CD4-positive, CD25-positive, alpha-beta regulatory T cell (primary cell): ENCODE measurements around the gene SLC22A7. TPM values are rescaled to one million over a fixed set of nuclear protein-coding genes. Genes with fewer than 3 reads are reported as not detected.
A peak's percentile ranks its signal among the peaks of the same experiment; 100 is the strongest.

Source experiments
- ATAC-seq, 2 donors: fragments of 150-1000 bp; cut with Tn5 transposase; one replicate each; pipeline ENCODE4 v1.10.0; 2021; ENCODE audit warnings: low read depth in 2 of 2, moderate number of reproducible peaks in 2 of 2, moderate library complexity in 1 of 2
- DNase-seq, 3 donors: peaks; one replicate each; pipeline versions ENCODE4 v3.0.0 to v3.0.0-alpha.2; 2012 to 2022; ENCODE audit warnings: mixed read lengths in 1 of 3
- H3K27ac ChIP-seq: one replicate; pipeline ENCODE4 v1.7.0; 2013; ENCODE audit warnings: mild to moderate bottlenecking, low read length; ENCODE audit not compliant: insufficient read depth, poor library complexity, severe bottlenecking
- H3K27me3 ChIP-seq: one replicate; pipeline ENCODE4 v1.7.0; 2013; ENCODE audit warnings: low read length; ENCODE audit not compliant: control insufficient read depth, insufficient read depth
- H3K36me3 ChIP-seq: one replicate; pipeline ENCODE4 v1.7.0; 2013; ENCODE audit warnings: mild to moderate bottlenecking, low read length, moderate library complexity; ENCODE audit not compliant: control insufficient read depth, insufficient read depth
- H3K4me1 ChIP-seq: 2 replicates; pipeline ENCODE4 v1.7.0; 2013; ENCODE audit warnings: mild to moderate bottlenecking, low read length; ENCODE audit not compliant: insufficient read depth, control insufficient read depth, poor library complexity, severe bottlenecking
- H3K4me3 ChIP-seq: one replicate; pipeline ENCODE4 v1.7.0; 2013; ENCODE audit warnings: low read depth, mild to moderate bottlenecking, low read length, moderate library complexity
- H3K9me3 ChIP-seq, 2 experiments: 1 replicate in 1 of 2; 2 replicates in 1 of 2; pipeline ENCODE4 v1.7.0; 2013; ENCODE audit warnings: low read length in 2 of 2, mild to moderate bottlenecking in 1 of 2, moderate library complexity in 1 of 2; ENCODE audit not compliant: control insufficient read depth in 2 of 2
- H3K27ac Mint-ChIP-seq, 3 donors: one replicate each; pipeline ENCODE4 v1.8.0; 2020 to 2022; ENCODE audit warnings: mild to moderate bottlenecking in 3 of 3, mixed read lengths in 3 of 3, moderate library complexity in 2 of 3
- H3K27me3 Mint-ChIP-seq: one replicate; pipeline ENCODE4 v1.8.0; 2022; ENCODE audit warnings: mild to moderate bottlenecking, mixed read lengths
- H3K36me3 Mint-ChIP-seq: one replicate; pipeline ENCODE4 v1.8.0; 2020; ENCODE audit warnings: mixed read lengths
- H3K4me1 Mint-ChIP-seq, 4 donors: one replicate each; pipeline ENCODE4 v1.8.0; 2020 to 2022; ENCODE audit warnings: mixed read lengths in 4 of 4, mild to moderate bottlenecking in 1 of 4
- H3K4me3 Mint-ChIP-seq, 4 donors: one replicate each; pipeline ENCODE4 v1.8.0; 2020 to 2022; ENCODE audit warnings: mild to moderate bottlenecking in 4 of 4, mixed read lengths in 4 of 4, moderate library complexity in 3 of 4
- H3K9me3 Mint-ChIP-seq, 7 donors: one replicate each; pipeline ENCODE4 v1.8.0; 2020 to 2022; ENCODE audit warnings: mixed read lengths in 7 of 7, mild to moderate bottlenecking in 3 of 7, moderate library complexity in 2 of 7
- polyA plus RNA-seq, 4 donors: library from polyadenylated mRNA; unstranded; fragments of 300-500 nt; fragmentation: Illumina TruSeq; gene quantifications; one replicate each; pipeline ENCODE4 v1.2.3, GENCODE V29; 2021
- total RNA-seq: library from RNA; stranded (reverse); gene quantifications from one replicate; pipeline ENCODE4 v1.2.3, GENCODE V29; 2022

Gene SLC22A7
- total and polyA plus RNA-seq, 5 donors from 2014 or later, result not detected

GRCh38 chr6:43262780-43263313 is 35.2 kb upstream of the SLC22A7 start:
- no peaks in the 10 kb centered on the region for H3K36me3 ChIP-seq
- Mint-ChIP-seq H3K27me3 (peaks cover 3% of the 10 kb centered on the region), H3K36me3 (no peaks in the 10 kb centered on the region), H3K4me1 (peaks cover 0 to 5% (median under 1%) of the 10 kb centered on the region in 4 donors), H3K27ac (no peak overlapping the region), H3K9me3 (no peaks in the 10 kb centered on the region), H3K4me3 (no peak overlapping the region)
- peaks cover 4% of the 10 kb centered on the region for H3K4me1 ChIP-seq
- ATAC-seq, result no peak
- no peaks in the 10 kb centered on the region for H3K9me3 ChIP-seq
- H3K27ac ChIP-seq, result no peak overlapping the region
- H3K27me3 ChIP-seq, result no peaks in the 10 kb centered on the region
- no peak overlapping the region for H3K4me3 ChIP-seq
- DNase-seq, result no peak

- Histone ChIP-seq H3K27ac (no peak overlapping the region), H3K4me3 (no peak overlapping the region), H3K36me3 (no peaks in the 10 kb centered on the region), H3K9me3 (no peaks in the 10 kb centered on the region), H3K27me3 (no peaks in the 10 kb centered on the region), H3K4me1 (peaks cover 4% of the 10 kb centered on the region)
- H3K4me3 Mint-ChIP-seq, result no peak overlapping the region
- peaks cover 0 to 5% (median under 1%) of the 10 kb centered on the region in 4 donors for H3K4me1 Mint-ChIP-seq
- peak overlapping the region in 1 of 3 donors; percentile 16 for H3K27ac Mint-ChIP-seq
- peak; percentile 90 to 91 for ATAC-seq
- H3K36me3 Mint-ChIP-seq, result no peaks in the 10 kb centered on the region
- DNase-seq, result peak; percentile 52 to 78 (median 66)
- H3K9me3 Mint-ChIP-seq, result no peaks in the 10 kb centered on the region
- H3K27me3 Mint-ChIP-seq, result peaks cover 4% of the 10 kb centered on the region
Measured at GRCh38 chr6:43263314-43264178, 34.5 kb upstream of the SLC22A7 start.

- peak overlapping the region in 1 of 4 donors; percentile 35 for H3K4me3 Mint-ChIP-seq
- peaks cover 0 to 11% (median under 1%) of the 10 kb centered on the region in 4 donors for H3K4me1 Mint-ChIP-seq
- no peak overlapping the region for H3K27ac Mint-ChIP-seq
- Histone ChIP-seq H3K27ac (no peak overlapping the region), H3K4me1 (peaks cover 11% of the 10 kb centered on the region), H3K36me3 (no peaks in the 10 kb centered on the region), H3K9me3 (no peaks in the 10 kb centered on the region), H3K27me3 (no peaks in the 10 kb centered on the region), H3K4me3 (no peak overlapping the region)
- no peaks in the 10 kb centered on the region for H3K36me3 Mint-ChIP-seq
- DNase-seq, result no peak
- peaks cover 4% of the 10 kb centered on the region for H3K27me3 Mint-ChIP-seq
- no peak for ATAC-seq
- no peaks in the 10 kb centered on the region for H3K9me3 Mint-ChIP-seq
Measured at GRCh38 chr6:43264599-43265145, 33.4 kb upstream of the SLC22A7 start.

GRCh38 chr6:43265564-43265963 is 32.5 kb upstream of the SLC22A7 start:
- Mint-ChIP-seq H3K36me3 (no peaks in the 10 kb centered on the region), H3K9me3 (no peaks in the 10 kb centered on the region), H3K27ac (no peak overlapping the region), H3K4me3 (no peak overlapping the region), H3K27me3 (peaks cover 9% of the 10 kb centered on the region), H3K4me1 (peaks cover 0 to 14% (median 2%) of the 10 kb centered on the region in 4 donors)
- Histone ChIP-seq H3K27ac (no peak overlapping the region), H3K36me3 (no peaks in the 10 kb centered on the region), H3K27me3 (no peaks in the 10 kb centered on the region), H3K9me3 (no peaks in the 10 kb centered on the region), H3K4me1 (peaks cover 14% of the 10 kb centered on the region), H3K4me3 (no peak overlapping the region)
- ATAC-seq (no peak), DNase-seq (no peak)

GRCh38 chr6:43267619-43268354 is 30.3 kb upstream of the SLC22A7 start:
- no peak overlapping the region for H3K27ac ChIP-seq
- no peaks in the 10 kb centered on the region for H3K9me3 ChIP-seq
- no peaks in the 10 kb centered on the region for H3K36me3 ChIP-seq
- Mint-ChIP-seq H3K4me3 (peak overlapping the region in 2 of 4 donors; percentile 8 to 17), H3K36me3 (no peaks in the 10 kb centered on the region), H3K4me1 (peaks cover 0 to 14% (median 2%) of the 10 kb centered on the region in 4 donors), H3K9me3 (no peaks in the 10 kb centered on the region), H3K27me3 (peaks cover 9% of the 10 kb centered on the region), H3K27ac (no peak overlapping the region)
- ATAC-seq, result no peak
- H3K4me1 ChIP-seq, result peaks cover 14% of the 10 kb centered on the region
- no peak for DNase-seq
- no peak overlapping the region for H3K4me3 ChIP-seq
- no peaks in the 10 kb centered on the region for H3K27me3 ChIP-seq

- H3K4me3 ChIP-seq, result no peak overlapping the region
- H3K27me3 ChIP-seq, result no peaks in the 10 kb centered on the region
- H3K27ac ChIP-seq, result no peak overlapping the region
- no peaks in the 10 kb centered on the region for H3K9me3 ChIP-seq
- H3K36me3 ChIP-seq, result no peaks in the 10 kb centered on the region
- Mint-ChIP-seq H3K4me3 (peak overlapping the region in 2 of 4 donors; percentile 8 to 63), H3K27me3 (peaks cover 13% of the 10 kb centered on the region), H3K4me1 (peaks cover 0 to 13% (median 2%) of the 10 kb centered on the region in 4 donors), H3K9me3 (no peaks in the 10 kb centered on the region), H3K36me3 (no peaks in the 10 kb centered on the region), H3K27ac (no peak overlapping the region)
- ATAC-seq (no peak), DNase-seq (no peak)
- H3K4me1 ChIP-seq, result peaks cover 13% of the 10 kb centered on the region
Measured at GRCh38 chr6:43268355-43268700, 29.7 kb upstream of the SLC22A7 start.

GRCh38 chr6:43268782-43269272 is 29.2 kb upstream of the SLC22A7 start:
- no peaks in the 10 kb centered on the region for H3K36me3 Mint-ChIP-seq

More at GRCh38 chr6:43268782-43269272, 29.2 kb upstream of the SLC22A7 start:
- ATAC-seq (no peak), DNase-seq (no peak)
- H3K27ac Mint-ChIP-seq, result peak overlapping the region in 2 of 3 donors; percentile 32 to 80
- Histone ChIP-seq H3K9me3 (no peaks in the 10 kb centered on the region), H3K36me3 (no peaks in the 10 kb centered on the region), H3K27me3 (no peaks in the 10 kb centered on the region), H3K4me3 (no peak overlapping the region), H3K4me1 (peaks cover 10% of the 10 kb centered on the region), H3K27ac (no peak overlapping the region)
- H3K4me1 Mint-ChIP-seq, result peaks cover 0 to 12% (median 2%) of the 10 kb centered on the region in 4 donors
- H3K27me3 Mint-ChIP-seq, result peaks cover 18% of the 10 kb centered on the region
- H3K9me3 Mint-ChIP-seq, result no peaks in the 10 kb centered on the region
- H3K4me3 Mint-ChIP-seq, result peak overlapping the region; percentile 21 to 87 (median 80)
